D721Med (cell line): ENCODE data around the gene FAM83B.
A peak's percentile ranks its signal among the peaks of the same experiment; 100 is the strongest.

Experiments used
- DNase-seq: peaks from one replicate; pipeline ENCODE4 v3.0.0; 2011; ENCODE audit warnings: low spot score; ENCODE audit not compliant: insufficient read length
- FAIRE-seq: peaks from 2 replicates; lab custom pipeline; 2011; peaks lifted over from hg19 to GRCh38; lab: Jason Lieb, UNC
- TF ChIP-seq, protein P1 (sequence below): IDR thresholded peaks from 2 replicates; pipeline ENCODE4 v1.5.1; 2012; ENCODE audit warnings: mild to moderate bottlenecking, control low read depth; ENCODE audit not compliant: insufficient read depth; ENCODE audit errors: missing control alignments

The FAM83B gene

DNA sequence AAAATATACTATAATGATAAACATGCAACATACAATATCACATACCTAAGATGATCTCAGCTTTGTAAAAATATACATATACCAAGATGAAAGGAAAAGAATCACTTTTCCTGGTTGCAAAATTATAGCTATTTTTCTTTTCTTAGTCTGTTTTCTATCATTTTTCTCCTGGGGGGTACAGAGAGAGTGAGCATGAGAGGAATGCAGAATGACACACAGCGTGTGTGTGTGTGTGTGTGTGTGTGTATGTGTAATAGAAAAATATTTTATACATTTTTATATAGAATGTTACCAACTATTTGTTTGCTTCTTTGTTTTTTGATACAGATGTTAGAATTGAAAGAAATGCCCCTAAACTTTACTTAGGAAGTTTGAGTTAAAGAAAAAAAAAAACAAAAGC, 64.3 kb downstream of the FAM83B start:
- TF ChIP-seq, protein P1, sequence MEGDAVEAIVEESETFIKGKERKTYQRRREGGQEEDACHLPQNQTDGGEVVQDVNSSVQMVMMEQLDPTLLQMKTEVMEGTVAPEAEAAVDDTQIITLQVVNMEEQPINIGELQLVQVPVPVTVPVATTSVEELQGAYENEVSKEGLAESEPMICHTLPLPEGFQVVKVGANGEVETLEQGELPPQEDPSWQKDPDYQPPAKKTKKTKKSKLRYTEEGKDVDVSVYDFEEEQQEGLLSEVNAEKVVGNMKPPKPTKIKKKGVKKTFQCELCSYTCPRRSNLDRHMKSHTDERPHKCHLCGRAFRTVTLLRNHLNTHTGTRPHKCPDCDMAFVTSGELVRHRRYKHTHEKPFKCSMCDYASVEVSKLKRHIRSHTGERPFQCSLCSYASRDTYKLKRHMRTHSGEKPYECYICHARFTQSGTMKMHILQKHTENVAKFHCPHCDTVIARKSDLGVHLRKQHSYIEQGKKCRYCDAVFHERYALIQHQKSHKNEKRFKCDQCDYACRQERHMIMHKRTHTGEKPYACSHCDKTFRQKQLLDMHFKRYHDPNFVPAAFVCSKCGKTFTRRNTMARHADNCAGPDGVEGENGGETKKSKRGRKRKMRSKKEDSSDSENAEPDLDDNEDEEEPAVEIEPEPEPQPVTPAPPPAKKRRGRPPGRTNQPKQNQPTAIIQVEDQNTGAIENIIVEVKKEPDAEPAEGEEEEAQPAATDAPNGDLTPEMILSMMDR, result no peak
- DNase-seq (no peak), FAIRE-seq (no peak)

DNA sequence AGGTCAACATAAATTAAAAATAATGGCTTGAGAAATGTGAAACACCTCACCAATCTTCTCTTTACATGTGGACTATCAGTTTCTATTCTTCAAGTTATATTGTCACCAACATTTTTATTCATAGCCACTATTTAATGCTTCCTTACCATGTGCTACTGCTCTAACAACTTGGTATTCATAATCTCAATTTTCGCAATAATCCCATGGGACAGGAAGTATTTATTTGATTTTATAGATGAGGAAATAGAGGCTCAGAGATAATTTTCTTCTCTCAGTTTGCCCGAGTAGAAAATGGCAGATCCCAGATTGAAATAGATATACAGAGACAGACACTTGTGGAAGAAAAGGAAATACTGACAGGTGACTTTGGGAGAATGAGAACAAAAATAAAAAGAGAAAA, 66.6 kb downstream of the FAM83B start:
- TF ChIP-seq, protein P1, result no peak
- FAIRE-seq (no peak), DNase-seq (no peak)

DNA sequence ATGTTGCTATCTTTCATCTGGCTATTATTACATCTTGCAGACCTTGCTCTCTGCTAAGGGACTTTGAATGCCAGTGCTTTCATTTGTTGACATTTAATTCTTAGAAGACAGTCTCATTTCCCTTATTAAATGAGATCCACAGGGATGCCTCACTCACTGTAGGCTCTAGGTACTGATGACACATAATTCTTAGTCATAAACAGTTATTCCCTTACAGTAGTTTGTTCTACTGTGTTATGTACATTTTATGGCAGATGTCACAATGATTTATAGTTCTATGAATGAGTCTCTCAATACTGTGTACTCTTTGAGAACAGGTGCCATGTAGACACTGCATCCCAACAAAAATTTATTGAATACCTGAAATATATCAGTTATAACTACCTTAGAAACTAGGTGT, 70.3 kb downstream of the FAM83B start:
- DNase-seq (no peak), FAIRE-seq (no peak)
- TF ChIP-seq, protein P1, result no peak

DNA sequence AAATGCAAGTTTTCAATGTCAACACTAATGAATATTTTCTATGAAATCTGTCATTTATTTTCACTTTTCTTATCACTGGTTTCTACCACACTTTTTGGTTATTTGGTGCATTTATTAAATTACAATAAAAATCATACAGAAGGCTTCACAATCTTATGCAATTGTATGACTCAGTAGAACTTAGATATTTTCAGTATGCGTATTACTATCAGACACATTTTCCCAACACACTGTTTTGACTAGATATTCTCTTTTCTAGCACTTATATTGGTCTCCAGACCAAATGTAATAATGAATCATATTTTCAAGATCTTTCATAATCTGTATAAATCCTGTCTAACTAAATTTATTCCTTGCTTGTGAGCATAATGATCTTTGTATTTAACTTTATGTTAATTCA, 74.1 kb downstream of the FAM83B start:
- no peak for FAIRE-seq

DNA sequence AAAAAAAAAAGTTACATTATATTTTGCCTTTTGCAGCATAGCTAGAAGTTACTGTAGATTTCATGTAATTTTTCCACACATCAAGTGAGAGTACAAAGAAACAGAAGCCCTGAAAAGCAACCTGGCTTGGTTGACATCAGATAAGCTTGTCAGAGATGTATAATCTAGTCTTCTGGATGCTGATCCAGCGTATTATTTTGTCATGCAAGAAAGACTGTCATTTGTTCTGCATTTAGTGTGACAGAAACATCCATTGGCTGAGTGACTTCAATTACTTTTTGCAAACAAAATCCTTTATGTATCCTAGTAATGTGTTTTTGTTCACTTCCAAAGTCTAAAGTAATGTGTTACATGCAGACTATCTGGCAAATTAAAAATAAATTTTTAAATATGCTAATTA, 75.3 kb downstream of the FAM83B start:
- FAIRE-seq (peak; percentile 21), DNase-seq (no peak)
- TF ChIP-seq, protein P1, result no peak

More for the DNA sequence above, 74.1 kb downstream of the FAM83B start:
- DNase-seq, result no peak
- TF ChIP-seq, protein P1, result no peak

DNA sequence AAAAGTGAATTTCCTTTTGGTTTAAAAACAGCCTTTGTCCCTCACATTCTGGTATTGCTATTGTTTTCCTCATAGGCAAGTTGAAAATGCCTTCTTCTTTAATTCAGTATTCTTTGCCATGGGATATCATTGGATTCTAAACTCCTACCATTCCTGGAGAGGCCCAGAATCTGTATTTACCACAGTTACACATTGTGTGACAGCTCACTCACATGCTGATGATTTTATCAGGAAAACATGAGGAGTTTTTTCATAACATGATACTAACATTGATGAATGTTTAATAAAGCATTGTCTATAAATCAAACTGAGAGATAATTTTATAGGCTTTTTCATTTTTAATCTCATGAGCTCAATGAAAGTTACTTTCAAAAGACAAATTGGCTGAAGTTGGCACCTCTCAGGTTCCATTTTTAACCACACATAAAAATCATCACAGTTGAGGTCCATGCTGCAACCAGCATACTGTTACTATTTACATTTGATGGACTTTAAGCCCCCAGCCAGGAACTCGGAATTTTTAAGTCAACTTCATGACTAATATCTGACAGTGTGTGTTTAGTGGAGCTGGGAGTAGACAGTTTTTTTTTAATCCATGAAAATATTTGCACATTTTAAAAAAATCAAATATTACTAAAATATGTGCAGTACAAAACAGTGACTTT, 82.8 kb downstream of the FAM83B start:
- FAIRE-seq, result no peak
- TF ChIP-seq, protein P1, result no peak
- DNase-seq, result no peak

DNA sequence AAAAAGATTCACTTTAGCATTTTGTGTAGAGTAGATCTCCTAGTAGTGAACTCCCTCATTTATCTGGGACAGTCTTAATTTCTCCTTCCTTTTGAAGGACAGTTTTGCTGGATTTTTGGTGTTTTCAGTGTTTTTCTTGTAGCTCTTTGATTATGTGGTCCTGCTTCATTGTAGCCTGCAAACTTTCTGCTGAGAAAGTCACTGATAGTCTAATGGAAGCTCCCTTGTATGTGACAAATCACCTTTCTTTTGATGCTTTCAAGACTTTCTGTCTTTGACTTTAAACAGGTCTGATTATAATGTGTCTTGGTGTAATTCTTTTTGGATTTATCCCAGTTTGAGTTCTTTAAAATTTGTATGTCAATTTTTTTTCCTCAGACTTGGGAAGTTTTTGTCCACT, 86.1 kb downstream of the FAM83B start:
- no peak for DNase-seq
- TF ChIP-seq, protein P1, result no peak
- no peak for FAIRE-seq
